SK-N-SH (cell line): ENCODE measurements around the gene NTM. TPM values are rescaled to one million over a fixed set of nuclear protein-coding genes. Genes with fewer than 3 reads are reported as not detected.

Experiments used
- CTCF ChIA-PET: fragments of 300-600, 350-600 bp; formaldehyde crosslinking; extraction: SDS; loops from one replicate; lab custom pipeline; 2021; lab: Yijun Ruan, JAX
- POLR2A ChIA-PET: fragments of 350-600 bp; sonication (Branson Sonifier 250); formaldehyde crosslinking; extraction: SDS; loops from one replicate; lab custom pipeline; 2020; ENCODE audit warnings: antibody characterized with exemption, inconsistent platforms; lab: Yijun Ruan, JAX
- DNase-seq: peaks from one replicate; pipeline ENCODE4 v3.0.0; 2012
- H2AFZ ChIP-seq: fragments of 200-600 bp; sonication (generic); 2 replicates; pipeline ENCODE4 v1.8.1; 2016; ENCODE audit warnings: antibody characterized with exemption, mild to moderate bottlenecking, low read depth
- H3F3A ChIP-seq: fragments of 200-600 bp; sonication (generic); replicated peaks from 2 replicates; pipeline ENCODE3; 2016; ENCODE audit warnings: antibody characterized with exemption, mild to moderate bottlenecking; ENCODE audit not compliant: insufficient read depth
- H3K27ac ChIP-seq, 2 experiments: fragments of 200-500 bp in 1 of 2; fragments of 200-600 bp in 1 of 2; sonication (Bioruptor generic) in 1 of 2; sonication (generic), shearing (Covaris generic) in 1 of 2; 2 replicates each; pipeline versions ENCODE4 v1.5.1 to v1.6.1; 2014 to 2016; ENCODE audit warnings: low read depth in 2 of 2, inconsistent platforms in 1 of 2, low read length in 1 of 2, mild to moderate bottlenecking in 1 of 2, mixed read lengths in 1 of 2
- H3K27me3 ChIP-seq: fragments of 200-600 bp; sonication (generic), shearing (Covaris generic); 2 replicates; pipeline ENCODE4 v1.6.1; 2016; ENCODE audit warnings: mixed run types; ENCODE audit not compliant: insufficient read depth
- H3K36me3 ChIP-seq, 2 experiments: fragments of 200-500 bp in 1 of 2; fragments of 200-600 bp in 1 of 2; sonication (Bioruptor generic) in 1 of 2; sonication (generic) in 1 of 2; replicated peaks in 1 of 2; 2 replicates each; pipeline versions ENCODE3 to v1.5.1; 2014 to 2016; ENCODE audit warnings: low read length in 1 of 2, mild to moderate bottlenecking in 1 of 2; ENCODE audit not compliant: insufficient read depth in 2 of 2, control insufficient read depth in 1 of 2
- H3K4me1 ChIP-seq, 2 experiments: fragments of 200-500 bp in 1 of 2; fragments of 200-600 bp in 1 of 2; sonication (Bioruptor generic) in 1 of 2; sonication (generic), shearing (Covaris generic) in 1 of 2; 2 replicates each; pipeline versions ENCODE4 v1.5.1 to v1.6.1; 2014 to 2016; ENCODE audit warnings: low read depth in 1 of 2, low read length in 1 of 2, mixed run types in 1 of 2; ENCODE audit not compliant: insufficient read depth in 2 of 2, control insufficient read depth in 1 of 2
- H3K4me2 ChIP-seq: fragments of 200-600 bp; sonication (generic), shearing (Covaris generic); 2 replicates; pipeline ENCODE4 v1.6.1; 2017; ENCODE audit warnings: mixed run types
- H3K4me3 ChIP-seq, 2 experiments: fragments of 200-500 bp in 1 of 2; fragments of 200-600 bp in 1 of 2; sonication (Bioruptor generic) in 1 of 2; sonication (generic), shearing (Covaris generic) in 1 of 2; 2 replicates each; pipeline versions ENCODE4 v1.5.1 to v1.8.1; 2014 to 2016; ENCODE audit warnings: low read depth in 2 of 2, inconsistent platforms in 1 of 2, low read length in 1 of 2, mild to moderate bottlenecking in 1 of 2, mixed read lengths in 1 of 2, moderate library complexity in 1 of 2
- H3K79me2 ChIP-seq: fragments of 200-600 bp; sonication (generic); 2 replicates; pipeline ENCODE4 v1.8.1; 2017; ENCODE audit warnings: mild to moderate bottlenecking; ENCODE audit not compliant: insufficient read depth
- H3K9ac ChIP-seq: fragments of 200-600 bp; sonication (generic); 2 replicates; pipeline ENCODE4 v1.6.1; 2017; ENCODE audit warnings: mixed run types
- H3K9me2 ChIP-seq: fragments of 200-600 bp; sonication (generic); 2 replicates; pipeline ENCODE4 v1.6.1; 2017; ENCODE audit warnings: mixed run types
- H3K9me3 ChIP-seq: fragments of 200-600 bp; sonication (generic); 2 replicates; pipeline ENCODE4 v1.6.1; 2017; ENCODE audit warnings: mixed run types, mild to moderate bottlenecking, moderate library complexity
- H4K20me1 ChIP-seq: fragments of 200-600 bp; sonication (generic); 2 replicates; pipeline ENCODE4 v1.6.1; 2017; ENCODE audit warnings: mild to moderate bottlenecking, mixed run types; ENCODE audit not compliant: insufficient read depth
- CTCF ChIP-seq: fragments of 200-600 bp; sonication (generic); IDR thresholded peaks from 2 replicates; pipeline ENCODE4 v1.6.1; 2017; ENCODE audit warnings: antibody characterized with exemption, mild to moderate bottlenecking, moderate library complexity
- EP300 ChIP-seq, 2 experiments: IDR thresholded peaks; 2 replicates each; pipeline versions ENCODE4 v1.4.0 to v1.6.1; 2012; ENCODE audit warnings: borderline replicate concordance in 1 of 2, low read depth in 1 of 2, low read length in 1 of 2
- JUND ChIP-seq: IDR thresholded peaks from 2 replicates; pipeline ENCODE4 v1.4.0; 2012
- MAX ChIP-seq: IDR thresholded peaks from 2 replicates; pipeline ENCODE4 v1.4.0; 2012; ENCODE audit warnings: low read depth
- MXI1 ChIP-seq: IDR thresholded peaks from 2 replicates; pipeline ENCODE4 v1.6.1; 2012; ENCODE audit warnings: mild to moderate bottlenecking, low read depth, low read length, improper control_type of control experiment
- NFIC ChIP-seq: IDR thresholded peaks from 2 replicates; pipeline ENCODE4 v1.4.0; 2012; ENCODE audit warnings: borderline replicate concordance
- TCF12 ChIP-seq: IDR thresholded peaks from 2 replicates; pipeline ENCODE4 v1.4.0; 2012
- WGBS: methylation state at CpG from one replicate; pipeline ENCODE4 v1.1.6; 2017; ENCODE audit warnings: low lambda C conversion rate; 5-methylcytosine and 5-hydroxymethylcytosine counted together
- polyA plus RNA-seq, 3 experiments: library from polyadenylated mRNA; depleted of rRNA; stranded (reverse); fragments of >200 nt; gene quantifications; 2 replicates each; pipeline ENCODE4 v1.2.3, GENCODE V29; 2012
- TF ChIP-seq, protein P1 (sequence below): IDR thresholded peaks from 2 replicates; pipeline ENCODE4; 2012
- TF ChIP-seq, protein P2 (sequence below): fragments of 150-350 bp; IDR thresholded peaks from 2 replicates; pipeline ENCODE4 v1.6.1; 2017; ENCODE audit warnings: antibody characterized with exemption, low read length, low read depth, borderline replicate concordance

The NTM gene
- polyA plus RNA-seq, 1 of the 3 experiments (the other 2 are of a cell fraction): 20.0 TPM

DNA sequence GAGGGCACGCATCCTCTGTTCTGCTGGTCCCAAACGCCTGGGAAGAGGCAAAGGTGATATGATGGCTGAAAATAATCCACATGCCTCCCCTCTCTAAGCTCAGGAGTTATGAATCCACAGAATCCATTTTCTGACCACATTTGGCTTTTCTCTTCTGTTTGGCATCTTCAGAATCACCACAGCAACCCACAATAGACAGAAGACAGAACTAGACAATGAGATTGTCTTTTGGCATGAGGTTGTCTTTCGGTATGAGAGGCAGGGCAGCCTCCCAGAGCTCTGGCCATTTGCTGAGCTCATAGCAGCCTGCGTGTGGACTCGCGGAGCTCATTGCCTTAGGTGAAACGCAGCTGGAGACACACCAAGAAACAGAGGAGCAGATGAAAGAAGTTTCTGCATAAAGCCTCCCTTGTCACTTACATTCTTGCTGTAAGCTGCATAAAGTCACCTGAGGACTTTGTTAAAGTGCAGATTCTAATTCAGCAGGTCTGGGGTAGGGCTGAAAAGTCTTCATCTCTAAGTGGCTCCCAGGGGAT lies 868.0 kb downstream of the NTM start:
- Histone ChIP-seq H3K9me2 (no peaks in the 10 kb centered on the region), H3K36me3 (no peaks in the 10 kb centered on the region), H3K27ac (no peak overlapping the region), H3K27me3 (no peaks in the 10 kb centered on the region), H3K4me3 (no peak overlapping the region), H3K9ac (no peak overlapping the region), H3F3A (no peaks in the 10 kb centered on the region), H4K20me1 (no peaks in the 10 kb centered on the region), H3K4me2 (no peak overlapping the region), H3K4me1 (0 out of 4 replicates have a peak, but pooled peaks cover 0 to 7% of the 10 kb centered on the region in 2 experiments), H3K9me3 (no peaks in the 10 kb centered on the region), H3K79me2 (no peaks in the 10 kb centered on the region), H2AFZ (no peak overlapping the region)
- ChIA-PET CTCF (no interaction called here), POLR2A (no interaction called here)
- no peak for DNase-seq
- 68% methylated on average over 7 of the region's 7 CpGs for WGBS
- peak in 1 of 2 experiments; percentile 18; a peak in 1 of 4 replicates for TF ChIP-seq EP300 (IDR thresholded peaks at IDR 0.05; ENCODE audit: borderline replicate concordance in 1 of 2, low read depth in 1 of 2, low read length in 1 of 2)
- no peak for TF ChIP-seq CTCF
- peak; percentile 78 for TF ChIP-seq TCF12
- TF ChIP-seq, protein P1, sequence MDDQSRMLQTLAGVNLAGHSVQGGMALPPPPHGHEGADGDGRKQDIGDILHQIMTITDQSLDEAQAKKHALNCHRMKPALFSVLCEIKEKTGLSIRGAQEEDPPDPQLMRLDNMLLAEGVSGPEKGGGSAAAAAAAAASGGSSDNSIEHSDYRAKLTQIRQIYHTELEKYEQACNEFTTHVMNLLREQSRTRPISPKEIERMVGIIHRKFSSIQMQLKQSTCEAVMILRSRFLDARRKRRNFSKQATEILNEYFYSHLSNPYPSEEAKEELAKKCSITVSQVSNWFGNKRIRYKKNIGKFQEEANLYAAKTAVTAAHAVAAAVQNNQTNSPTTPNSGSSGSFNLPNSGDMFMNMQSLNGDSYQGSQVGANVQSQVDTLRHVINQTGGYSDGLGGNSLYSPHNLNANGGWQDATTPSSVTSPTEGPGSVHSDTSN: peak; percentile 37; the same call in 1 of the 2 replicates
- no peak for TF ChIP-seq JUND
- TF ChIP-seq NFIC: peak; percentile 48; the same call in 1 of the 2 replicates

GRCh38 chr11:132240374-132240773 lies 870.0 kb downstream of the NTM start:
- Histone ChIP-seq H3K4me2 (no peak overlapping the region), H2AFZ (no peak overlapping the region), H3K9me2 (no peaks in the 10 kb centered on the region), H3K9me3 (no peaks in the 10 kb centered on the region), H3K79me2 (no peaks in the 10 kb centered on the region), H3F3A (no peaks in the 10 kb centered on the region), H3K4me1 (no peaks in the 10 kb centered on the region), H3K4me3 (no peak overlapping the region), H3K36me3 (no peaks in the 10 kb centered on the region), H3K27ac (no peak overlapping the region), H3K9ac (no peak overlapping the region), H3K27me3 (no peaks in the 10 kb centered on the region), H4K20me1 (no peaks in the 10 kb centered on the region)
- ChIA-PET POLR2A (no interaction called here), CTCF (no interaction called here)
- no peak for DNase-seq
- no peak for TF ChIP-seq MXI1
- TF ChIP-seq MAX: no peak
- TF ChIP-seq, protein P1: no peak
- TF ChIP-seq, protein P2, sequence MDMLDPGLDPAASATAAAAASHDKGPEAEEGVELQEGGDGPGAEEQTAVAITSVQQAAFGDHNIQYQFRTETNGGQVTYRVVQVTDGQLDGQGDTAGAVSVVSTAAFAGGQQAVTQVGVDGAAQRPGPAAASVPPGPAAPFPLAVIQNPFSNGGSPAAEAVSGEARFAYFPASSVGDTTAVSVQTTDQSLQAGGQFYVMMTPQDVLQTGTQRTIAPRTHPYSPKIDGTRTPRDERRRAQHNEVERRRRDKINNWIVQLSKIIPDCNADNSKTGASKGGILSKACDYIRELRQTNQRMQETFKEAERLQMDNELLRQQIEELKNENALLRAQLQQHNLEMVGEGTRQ: no peak
- no peak for TF ChIP-seq TCF12
- 67% methylated on average over 5 of the region's 5 CpGs for WGBS
